HG03060 (cell line): ENCODE measurements around the gene DALRD3.

ENCODE experiments used
- ATAC-seq: cut with Tn5 transposase; IDR thresholded peaks from one replicate; pipeline ENCODE4 v1.9.1; 2021; ENCODE audit warnings: low read depth, moderate number of reproducible peaks; ENCODE audit not compliant: unreplicated experiment

Gene DALRD3

GRCh38 chr3:49006408-49007067 lies 11.8 kb downstream of the DALRD3 start:
- ATAC-seq: no peak

GRCh38 chr3:49005998-49006397 lies 12.4 kb downstream of the DALRD3 start:
- ATAC-seq: no peak

- ATAC-seq: no peak
Measured at GRCh38 chr3:49005303-49005680, 13.1 kb downstream of the DALRD3 start.

GRCh38 chr3:49004352-49005302 lies 13.8 kb downstream of the DALRD3 start:
- no peak for ATAC-seq

GRCh38 chr3:49001155-49001554 lies 17.2 kb downstream of the DALRD3 start:
- no peak for ATAC-seq

GRCh38 chr3:48999085-48999858 lies 19.1 kb downstream of the DALRD3 start:
- ATAC-seq: no peak

GRCh38 chr3:48997714-48998637 lies 20.4 kb downstream of the DALRD3 start:
- ATAC-seq: no peak

- no peak for ATAC-seq
Measured at GRCh38 chr3:48997102-48997635, 21.2 kb downstream of the DALRD3 start.

GRCh38 chr3:48996640-48997039 lies 21.7 kb downstream of the DALRD3 start:
- no peak for ATAC-seq

- no peak for ATAC-seq
Measured at GRCh38 chr3:48993834-48994233, 24.5 kb downstream of the DALRD3 start.

GRCh38 chr3:48991851-48992545 lies 26.4 kb downstream of the DALRD3 start:
- ATAC-seq: no peak

GRCh38 chr3:48990636-48991469 lies 27.5 kb downstream of the DALRD3 start:
- ATAC-seq: no peak

GRCh38 chr3:48989796-48990635 lies 28.4 kb downstream of the DALRD3 start, which contains the start of gene P4HTM:
P4HTM (plus strand) TSS chr3:48990241; CDS start chr3:48990257, 16 bp downstream.
- ATAC-seq: no peak

- ATAC-seq: no peak
Measured at GRCh38 chr3:48989126-48989795, 29.1 kb downstream of the DALRD3 start.

- ATAC-seq: no peak
Measured at GRCh38 chr3:48985831-48986376, 32.5 kb downstream of the DALRD3 start.

GRCh38 chr3:48984663-48985062 lies 33.7 kb downstream of the DALRD3 start:
- ATAC-seq: no peak
